Smooth muscle cell (in vitro differentiated cells): ENCODE measurements around the gene PRKAR1B. TPM values are rescaled to one million over a fixed set of nuclear protein-coding genes. Genes with fewer than 3 reads are reported as not detected.

Experiments
- DNase-seq: peaks from one replicate; lab custom pipeline; 2025; ENCODE audit not compliant: unreplicated experiment; lab: John Stamatoyannopoulos, UW
- H2AFZ ChIP-seq: fragments of 200-600 bp; sonication (generic); 2 replicates; pipeline ENCODE4 v1.6.0; 2016; ENCODE audit warnings: antibody characterized with exemption, low read depth, mild to moderate bottlenecking
- H3F3A ChIP-seq: fragments of 200-600 bp; sonication (generic); 2 replicates; pipeline ENCODE4 v1.6.0; 2017; ENCODE audit warnings: antibody characterized with exemption, low read depth
- H3K27ac ChIP-seq: fragments of 200-600 bp; sonication (generic); 2 replicates; pipeline ENCODE4 v1.5.1; 2016; ENCODE audit warnings: low read depth, mild to moderate bottlenecking
- H3K27me3 ChIP-seq: fragments of 200-600 bp; sonication (generic); 2 replicates; pipeline ENCODE4 v1.6.1; 2016; ENCODE audit warnings: low read depth, mild to moderate bottlenecking
- H3K36me3 ChIP-seq: fragments of 200-600 bp; sonication (generic); 2 replicates; pipeline ENCODE4 v1.5.1; 2016; ENCODE audit warnings: low read depth
- H3K4me1 ChIP-seq: fragments of 200-600 bp; sonication (generic); 2 replicates; pipeline ENCODE4 v1.5.1; 2016; ENCODE audit warnings: low read depth
- H3K4me2 ChIP-seq: fragments of 200-600 bp; sonication (generic); 2 replicates; pipeline ENCODE4 v1.6.0; 2016; ENCODE audit warnings: mild to moderate bottlenecking
- H3K4me3 ChIP-seq: fragments of 200-600 bp; sonication (generic); 2 replicates; pipeline ENCODE4 v1.5.1; 2016; ENCODE audit warnings: mild to moderate bottlenecking
- H3K79me2 ChIP-seq: fragments of 200-600 bp; sonication (generic); 2 replicates; pipeline ENCODE4 v1.6.0; 2016; ENCODE audit warnings: low read depth, mild to moderate bottlenecking
- H3K9ac ChIP-seq: fragments of 200-600 bp; sonication (generic); 2 replicates; pipeline ENCODE4 v1.6.0; 2016; ENCODE audit warnings: low read depth
- H3K9me3 ChIP-seq: fragments of 200-600 bp; sonication (generic); replicated peaks from 2 replicates; pipeline ENCODE4 v1.5.1; 2016; ENCODE audit warnings: low read depth
- H4K20me1 ChIP-seq: fragments of 200-600 bp; sonication (generic); 2 replicates; pipeline ENCODE4 v1.6.0; 2016; ENCODE audit warnings: low read depth
- CTCF ChIP-seq: fragments of 200-600 bp; sonication (generic); IDR thresholded peaks from 2 replicates; pipeline ENCODE4 v1.5.1; 2017; ENCODE audit warnings: borderline replicate concordance, mild to moderate bottlenecking, antibody characterized with exemption; ENCODE audit not compliant: insufficient read depth, poor library complexity, severe bottlenecking
- WGBS: methylation state at CpG from one replicate; pipeline ENCODE4 v1.1.7; 2016; ENCODE audit warnings: low lambda C conversion rate; 5-methylcytosine and 5-hydroxymethylcytosine counted together
- polyA plus RNA-seq: library from polyadenylated mRNA; unstranded; fragments of >200 nt; fragmentation: Nextera tagmentation; extraction: Ambion mirVana; gene quantifications from 2 replicates; pipeline ENCODE4 v1.2.1, GENCODE V29; 2016
- total RNA-seq: library from RNA; depleted of rRNA; stranded (reverse); fragments of >200 nt; gene quantifications from 2 replicates; pipeline ENCODE4 v1.2.3, GENCODE V29; 2014

The PRKAR1B gene
- total and polyA plus RNA-seq, 2 experiments from 2014 or later, result 5.3 to 10.1 TPM

DNA sequence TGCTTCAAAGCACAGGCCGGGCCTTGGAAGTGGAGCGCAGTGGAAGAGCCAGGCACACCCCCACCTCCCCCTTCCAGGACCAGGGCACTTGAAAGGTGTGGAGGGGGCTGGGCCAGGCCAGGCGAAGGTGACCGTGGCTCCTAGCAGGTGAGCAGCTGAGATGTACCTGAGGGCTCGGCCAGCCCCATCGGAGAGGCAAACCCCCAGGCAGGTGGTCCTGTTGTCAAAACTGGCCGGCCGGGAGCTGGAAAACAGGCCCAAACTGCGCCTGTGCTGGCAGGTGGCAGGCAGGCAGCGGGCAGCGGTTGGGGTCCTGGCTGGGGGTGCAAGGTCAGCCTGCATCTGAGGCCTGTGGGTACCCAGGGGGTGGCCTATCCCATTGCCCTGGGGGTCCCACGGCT is 97.0 kb downstream of the PRKAR1B start:
- WGBS, result 96% methylated on average over 12 of the region's 12 CpGs
- Histone ChIP-seq H3K36me3 (no peaks in the 10 kb centered on the region), H3F3A (no peaks in the 10 kb centered on the region), H2AFZ (no peak overlapping the region), H3K79me2 (no peaks in the 10 kb centered on the region), H4K20me1 (no peaks in the 10 kb centered on the region), H3K4me2 (no peak overlapping the region), H3K9ac (no peak overlapping the region), H3K4me1 (no peaks in the 10 kb centered on the region), H3K27ac (no peak overlapping the region), H3K4me3 (no peak overlapping the region), H3K27me3 (no peaks in the 10 kb centered on the region), H3K9me3 (peaks cover 6% of the 10 kb centered on the region)
- DNase-seq, result no peak
- TF ChIP-seq CTCF, result no peak

GRCh38 chr7:628826-629225 is 98.3 kb downstream of the PRKAR1B start:
- no peak for DNase-seq
- WGBS, result 98% methylated on average over 19 of the region's 19 CpGs

DNA sequence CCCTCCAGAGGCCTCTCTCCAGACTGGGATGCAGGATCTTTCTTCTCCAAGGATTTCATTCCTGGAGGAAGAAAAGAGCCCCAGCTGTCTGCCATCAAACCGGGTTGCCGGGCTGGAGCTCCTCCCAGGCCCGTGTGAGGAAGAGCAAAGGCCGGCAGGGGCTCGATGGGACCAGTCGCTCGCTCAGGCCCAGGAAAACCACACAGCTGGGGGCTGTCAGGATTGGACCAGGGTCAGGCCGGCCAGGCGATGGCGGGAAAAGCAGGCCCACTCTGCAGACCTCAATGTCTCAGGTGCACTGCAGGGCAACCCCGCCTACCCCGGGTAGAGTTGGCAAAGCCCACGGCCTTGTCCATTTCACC is 98.7 kb downstream of the PRKAR1B start:
- no peak overlapping the region for H3K27ac ChIP-seq
- H3K79me2 ChIP-seq, result no peaks in the 10 kb centered on the region
- no peaks in the 10 kb centered on the region for H3K36me3 ChIP-seq
- no peaks in the 10 kb centered on the region for H3F3A ChIP-seq
- no peak overlapping the region for H3K4me3 ChIP-seq
- DNase-seq, result no peak
- H3K9me3 ChIP-seq, result peaks cover 6% of the 10 kb centered on the region
- TF ChIP-seq CTCF, result no peak
- no peaks in the 10 kb centered on the region for H3K4me1 ChIP-seq
- no peak overlapping the region for H2AFZ ChIP-seq
- H3K9ac ChIP-seq, result no peak overlapping the region
- H3K27me3 ChIP-seq, result no peaks in the 10 kb centered on the region
- WGBS, result 97% methylated on average over 12 of the region's 13 CpGs
- no peaks in the 10 kb centered on the region for H4K20me1 ChIP-seq
- no peak overlapping the region for H3K4me2 ChIP-seq

More at GRCh38 chr7:628826-629225, 98.3 kb downstream of the PRKAR1B start:
- H3K4me2 ChIP-seq, result no peak overlapping the region
- no peaks in the 10 kb centered on the region for H3K79me2 ChIP-seq
- TF ChIP-seq CTCF, result no peak
- H2AFZ ChIP-seq, result no peak overlapping the region
- no peaks in the 10 kb centered on the region for H4K20me1 ChIP-seq
- H3K27ac ChIP-seq, result no peak overlapping the region
- peaks cover 6% of the 10 kb centered on the region for H3K9me3 ChIP-seq
- H3K4me1 ChIP-seq, result no peaks in the 10 kb centered on the region
- H3F3A ChIP-seq, result no peaks in the 10 kb centered on the region
- no peaks in the 10 kb centered on the region for H3K27me3 ChIP-seq
- no peak overlapping the region for H3K9ac ChIP-seq
- H3K36me3 ChIP-seq, result no peaks in the 10 kb centered on the region
- H3K4me3 ChIP-seq, result no peak overlapping the region

DNA sequence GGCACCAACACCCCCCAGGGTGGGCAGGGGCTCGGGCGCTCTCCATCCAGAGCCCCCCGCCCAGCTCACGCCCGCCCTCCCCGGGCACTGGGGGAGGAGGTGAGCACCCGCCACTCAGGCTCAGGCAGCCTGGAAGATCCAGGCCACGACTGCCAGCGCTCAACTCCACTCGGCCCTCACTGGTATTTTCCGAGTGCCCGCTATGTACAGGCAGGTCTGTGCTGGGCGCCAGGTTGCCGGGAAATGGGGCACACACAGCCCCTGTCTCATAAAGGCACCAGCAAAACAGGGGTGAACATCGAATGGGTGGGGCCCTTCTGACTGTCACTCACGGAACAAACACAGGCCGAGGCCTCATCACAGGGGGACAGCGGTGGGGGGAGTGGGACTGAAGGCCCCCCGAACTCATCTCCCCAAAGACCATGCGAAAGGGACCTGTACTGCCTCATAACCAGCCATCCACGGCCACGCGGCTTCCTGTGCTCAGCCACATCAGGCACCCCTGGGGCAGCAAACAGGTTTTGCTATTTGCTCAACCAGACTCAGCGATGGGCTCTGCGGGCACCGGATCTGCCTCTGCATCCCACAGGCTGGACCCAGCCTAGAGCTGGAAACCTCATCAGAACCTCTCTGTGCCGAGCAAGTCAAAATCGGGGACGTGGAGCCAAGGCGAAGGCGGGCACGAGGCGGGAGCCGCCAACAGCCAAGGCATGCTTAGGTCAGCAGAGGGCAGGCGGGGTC is 99.2 kb downstream of the PRKAR1B start:
- H3K4me1 ChIP-seq, result no peaks in the 10 kb centered on the region
- TF ChIP-seq CTCF, result no peak
- H3F3A ChIP-seq, result no peaks in the 10 kb centered on the region
- no peak overlapping the region for H2AFZ ChIP-seq
- no peaks in the 10 kb centered on the region for H3K79me2 ChIP-seq
- H3K9ac ChIP-seq, result no peak overlapping the region
- DNase-seq, result no peak
- WGBS, result 97% methylated on average over 35 of the region's 35 CpGs
- H3K9me3 ChIP-seq, result peaks cover 6% of the 10 kb centered on the region
- H4K20me1 ChIP-seq, result no peaks in the 10 kb centered on the region
- H3K27ac ChIP-seq, result no peak overlapping the region
- no peaks in the 10 kb centered on the region for H3K36me3 ChIP-seq
- H3K4me3 ChIP-seq, result no peak overlapping the region
- no peak overlapping the region for H3K4me2 ChIP-seq
- no peaks in the 10 kb centered on the region for H3K27me3 ChIP-seq
